ENCODE data around the gene PHACTR2. TPM values are rescaled to one million over a fixed set of nuclear protein-coding genes. Genes with fewer than 3 reads are reported as not detected.
"Not testable (repeated sequence)": the region's sequence is repeated elsewhere in the genome, so short reads cannot be mapped to it uniquely, and the experiment has no call there.

Gene PHACTR2
- total RNA-seq, 1 donor from 2014 or later, result 62.5 TPM

DNA sequence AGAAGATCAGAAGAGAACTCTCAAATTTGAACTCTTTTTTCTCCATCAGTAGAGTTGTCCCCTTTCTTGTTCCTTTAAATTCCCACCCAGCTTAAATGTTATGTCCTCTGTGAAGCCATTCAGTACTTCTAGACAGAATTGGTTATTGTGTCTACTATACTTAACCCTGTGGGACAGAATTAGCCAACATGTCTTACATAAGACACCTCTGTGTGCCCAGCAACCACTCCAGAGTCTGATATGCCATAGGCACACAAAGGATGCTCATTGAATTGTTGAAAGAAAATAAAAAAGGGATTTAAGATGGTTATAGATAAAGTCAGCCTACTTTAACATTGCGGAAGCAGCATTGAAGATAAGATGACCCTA lies 88.4 kb downstream of the PHACTR2 start:
- DNase-seq, result no peak

DNA sequence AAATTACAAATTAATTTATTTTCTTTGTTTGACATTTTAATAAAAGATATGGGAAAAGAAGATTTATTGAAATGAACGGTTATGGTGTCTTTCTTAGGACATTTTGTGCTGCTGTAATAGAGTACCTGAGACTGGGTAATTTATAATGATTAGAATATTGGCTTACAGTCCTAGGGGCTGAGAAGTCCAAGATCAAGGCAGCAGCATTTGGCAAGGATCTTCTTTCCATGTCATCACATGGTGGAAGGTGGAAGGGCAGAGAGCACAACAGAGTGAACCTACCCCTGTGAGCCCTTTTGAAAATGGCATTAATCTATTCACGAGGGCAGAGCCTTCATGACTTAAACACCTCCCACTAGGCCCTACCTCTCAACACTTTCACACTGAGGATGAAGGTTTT lies 89.7 kb downstream of the PHACTR2 start:
- no peak for DNase-seq

DNA sequence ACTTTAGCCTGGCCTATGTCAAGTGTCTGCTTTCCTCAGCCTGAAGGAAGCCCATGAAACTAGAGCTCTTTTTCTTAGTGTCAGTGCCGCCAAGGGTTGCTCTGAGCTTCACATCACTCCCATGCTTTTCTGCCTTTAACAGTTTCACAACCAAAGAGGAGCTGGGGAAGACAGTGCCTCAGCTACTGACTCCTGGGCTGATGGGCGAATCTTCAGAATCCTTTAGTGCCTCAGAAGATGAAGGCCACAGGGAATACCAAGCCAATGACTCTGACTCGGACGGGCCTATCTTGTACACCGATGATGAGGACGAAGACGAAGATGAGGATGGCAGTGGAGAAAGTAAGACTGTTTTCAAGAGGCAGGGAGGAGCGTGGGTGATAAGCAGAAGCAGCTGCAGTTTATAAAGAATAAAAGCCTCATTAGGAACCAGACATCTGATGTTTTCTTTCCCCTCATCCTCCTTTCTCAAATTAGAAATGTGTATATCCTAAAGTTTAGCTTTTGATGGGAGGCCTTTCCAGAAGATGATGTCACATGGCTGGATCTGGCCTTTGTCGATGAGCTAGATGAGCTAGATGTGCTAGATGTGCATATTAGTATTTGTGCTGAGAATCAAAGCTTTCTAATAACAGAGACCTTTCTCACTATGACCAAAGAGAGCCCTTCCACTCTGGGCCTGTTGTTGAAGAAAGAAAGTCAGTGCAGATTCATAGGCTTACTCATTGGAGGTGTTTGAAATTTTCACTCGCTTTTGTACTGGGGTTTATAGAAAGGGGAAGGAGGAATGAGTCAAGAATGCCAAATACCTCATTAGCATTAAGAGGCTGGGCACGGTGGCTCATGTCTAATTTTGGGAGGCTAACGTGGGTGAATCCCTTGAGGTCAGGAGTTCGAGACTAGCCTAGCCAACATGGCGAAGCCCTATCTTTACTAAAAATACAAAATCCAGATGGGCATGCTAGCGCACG lies 94.6 kb downstream of the PHACTR2 start:
- peak; percentile 17 for DNase-seq

DNA sequence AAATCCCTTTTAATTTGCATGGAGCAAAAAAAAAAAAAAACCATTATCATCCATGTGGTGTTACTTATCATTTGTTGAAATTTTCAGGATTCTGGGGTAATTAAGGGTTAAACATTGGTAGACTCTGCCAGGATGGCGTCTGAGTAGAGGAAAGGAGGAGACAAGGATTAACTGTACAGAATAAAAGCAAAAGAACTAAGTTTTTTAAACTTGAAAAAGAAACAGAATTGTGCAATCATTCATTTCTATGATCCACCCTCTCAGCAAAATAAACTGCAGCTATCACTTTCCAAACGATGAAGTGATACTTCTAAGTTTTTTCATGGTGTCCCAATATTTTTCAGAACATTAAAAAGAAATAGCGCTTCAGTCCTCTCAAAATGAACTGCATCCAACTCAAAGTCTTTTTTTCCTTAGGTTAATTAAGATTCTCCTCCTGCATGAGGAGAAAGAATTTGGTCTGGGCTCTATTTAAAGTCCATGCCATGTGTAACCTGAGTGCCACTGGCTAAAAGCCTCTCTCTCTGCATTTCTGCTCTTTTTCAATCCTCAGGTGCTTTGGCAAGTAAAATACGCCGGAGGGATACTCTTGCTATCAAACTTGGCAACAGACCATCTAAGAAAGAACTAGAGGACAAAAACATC lies 95.9 kb downstream of the PHACTR2 start:
- peak; percentile 42 for DNase-seq

DNA sequence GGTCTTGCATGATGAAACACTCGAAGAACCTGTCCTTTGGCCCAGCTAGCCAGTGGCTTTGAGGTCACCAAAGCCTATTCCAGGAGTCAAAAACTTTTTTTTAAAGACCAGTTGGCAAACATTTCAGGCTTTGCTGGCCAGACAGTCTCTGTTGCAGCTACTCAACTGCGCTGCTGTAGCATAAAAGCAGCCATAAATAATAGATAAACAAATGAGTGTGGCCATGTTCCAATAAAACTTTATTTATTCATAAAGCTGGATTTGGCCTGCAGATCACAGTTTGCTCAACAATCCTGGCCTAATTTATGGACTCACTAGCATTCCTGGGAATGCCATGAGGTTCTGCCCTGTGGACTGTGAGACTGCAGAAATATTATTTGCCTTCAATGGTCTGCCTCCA lies 96.6 kb downstream of the PHACTR2 start:
- DNase-seq, result no peak

DNA sequence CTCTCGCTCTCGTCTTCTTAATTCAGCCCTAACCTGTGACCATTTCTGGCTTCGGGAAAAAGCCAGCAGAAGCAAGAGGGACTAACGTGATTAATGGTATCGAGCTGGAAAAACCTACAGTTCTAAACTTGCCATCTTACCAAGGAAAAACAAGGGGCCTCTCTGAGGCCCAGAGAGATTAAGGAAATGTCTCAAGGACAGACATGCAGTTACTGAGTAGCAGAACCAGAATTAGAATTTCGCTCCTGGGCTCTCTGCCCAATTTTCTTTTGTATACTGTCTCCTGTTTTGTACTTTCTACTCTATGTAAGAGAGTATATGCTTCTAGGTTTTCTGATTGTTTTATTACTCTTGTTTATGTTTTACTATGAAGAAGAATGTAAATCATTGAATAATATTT lies 97.6 kb downstream of the PHACTR2 start:
- no peak for DNase-seq

DNA sequence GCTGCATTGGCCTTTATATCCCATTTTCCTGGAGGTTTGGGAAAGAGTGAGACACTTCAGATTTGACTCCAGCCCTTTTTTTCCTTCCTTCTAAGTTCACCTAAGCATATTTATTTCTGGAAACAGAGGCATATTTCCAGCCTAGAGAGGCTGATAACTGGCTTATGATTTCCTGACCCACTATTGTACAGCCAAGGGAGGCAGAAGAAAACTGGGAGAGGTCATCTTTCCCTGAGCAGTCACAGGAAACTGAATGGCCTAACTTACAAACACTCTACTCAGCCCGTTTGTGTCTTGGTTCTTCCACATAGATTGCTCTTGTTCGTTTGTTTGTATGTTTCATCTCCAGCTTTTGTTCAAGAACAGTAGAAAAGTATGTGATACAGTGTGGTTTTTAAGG lies 101.2 kb downstream of the PHACTR2 start:
- no peak for DNase-seq

DNA sequence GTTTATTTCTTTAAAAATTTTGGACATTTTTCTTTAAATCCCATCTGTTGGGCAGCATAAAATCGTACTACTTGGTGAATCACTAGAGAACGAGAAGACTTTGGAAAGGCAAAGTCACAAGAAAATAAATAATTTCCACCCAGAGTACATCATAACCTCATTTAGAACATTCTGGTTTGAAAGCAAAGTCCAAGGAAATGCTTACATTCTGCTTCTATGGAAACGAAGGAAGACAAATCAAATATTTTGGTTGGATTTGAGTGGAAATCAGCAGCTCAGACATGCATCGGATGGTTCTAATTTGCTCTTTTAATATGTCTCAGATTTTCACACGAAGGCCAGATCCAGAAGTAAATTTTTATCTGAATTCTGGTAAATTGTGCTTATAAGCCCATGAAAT lies 104.7 kb downstream of the PHACTR2 start:
- peak; percentile 96 for DNase-seq

DNA sequence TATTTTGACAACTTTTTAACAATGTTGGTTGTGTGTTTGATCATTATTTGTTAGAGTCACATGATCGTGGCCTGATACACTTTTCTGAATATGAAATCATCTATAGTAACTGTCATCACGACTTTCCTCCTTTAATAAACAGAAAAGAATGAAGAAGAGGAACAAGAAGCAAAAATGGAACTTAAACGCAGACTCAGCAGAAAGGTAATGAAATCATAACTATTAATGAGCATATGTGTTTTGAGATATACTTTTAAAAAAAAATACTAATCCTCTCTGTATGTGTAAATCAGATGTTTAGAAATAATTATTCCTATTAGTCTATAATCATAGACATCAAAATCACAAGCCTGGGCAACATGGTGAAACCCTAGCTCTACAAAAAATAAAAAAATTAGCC lies 105.3 kb downstream of the PHACTR2 start:
- peak; percentile 42 for DNase-seq

DNA sequence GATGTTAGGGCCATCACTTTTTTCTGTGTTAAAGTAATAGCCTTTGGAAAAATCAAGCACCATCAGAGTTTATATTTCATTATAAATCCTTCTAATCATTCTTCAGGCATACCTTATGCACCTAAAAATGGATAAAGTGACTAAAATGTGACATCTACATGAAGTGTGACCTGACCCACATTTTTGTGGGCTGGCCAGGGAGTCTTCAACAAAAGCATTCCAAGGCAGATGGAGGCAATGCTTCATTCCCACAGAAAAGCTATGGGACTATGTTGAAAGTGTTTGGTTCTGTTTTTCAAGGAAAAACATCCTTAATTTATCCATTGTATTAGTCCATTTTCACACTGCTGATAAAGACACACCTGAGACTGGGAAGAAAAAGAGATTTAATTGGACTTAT lies 106.6 kb downstream of the PHACTR2 start:
- no peak for DNase-seq

DNA sequence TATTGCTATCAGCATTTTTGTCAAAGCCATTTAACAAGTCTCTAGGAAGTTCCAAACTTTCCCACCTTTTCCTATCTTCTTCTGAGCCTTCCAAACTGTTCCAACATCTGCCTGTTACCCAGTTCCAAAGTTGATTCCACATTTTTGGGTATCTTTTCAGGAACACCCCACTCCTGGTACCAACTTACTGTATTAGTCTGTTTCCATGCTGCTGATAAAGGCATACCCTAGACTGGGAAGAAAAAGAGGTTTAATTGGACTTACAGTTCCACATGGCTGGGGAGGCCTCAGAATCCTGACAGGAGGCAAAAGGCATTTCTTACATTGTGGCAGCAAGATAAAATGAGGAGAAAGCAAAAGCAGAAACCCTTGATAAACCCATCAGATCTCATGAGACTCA lies 108.6 kb downstream of the PHACTR2 start:
- DNase-seq, result not testable (repeated sequence)

DNA sequence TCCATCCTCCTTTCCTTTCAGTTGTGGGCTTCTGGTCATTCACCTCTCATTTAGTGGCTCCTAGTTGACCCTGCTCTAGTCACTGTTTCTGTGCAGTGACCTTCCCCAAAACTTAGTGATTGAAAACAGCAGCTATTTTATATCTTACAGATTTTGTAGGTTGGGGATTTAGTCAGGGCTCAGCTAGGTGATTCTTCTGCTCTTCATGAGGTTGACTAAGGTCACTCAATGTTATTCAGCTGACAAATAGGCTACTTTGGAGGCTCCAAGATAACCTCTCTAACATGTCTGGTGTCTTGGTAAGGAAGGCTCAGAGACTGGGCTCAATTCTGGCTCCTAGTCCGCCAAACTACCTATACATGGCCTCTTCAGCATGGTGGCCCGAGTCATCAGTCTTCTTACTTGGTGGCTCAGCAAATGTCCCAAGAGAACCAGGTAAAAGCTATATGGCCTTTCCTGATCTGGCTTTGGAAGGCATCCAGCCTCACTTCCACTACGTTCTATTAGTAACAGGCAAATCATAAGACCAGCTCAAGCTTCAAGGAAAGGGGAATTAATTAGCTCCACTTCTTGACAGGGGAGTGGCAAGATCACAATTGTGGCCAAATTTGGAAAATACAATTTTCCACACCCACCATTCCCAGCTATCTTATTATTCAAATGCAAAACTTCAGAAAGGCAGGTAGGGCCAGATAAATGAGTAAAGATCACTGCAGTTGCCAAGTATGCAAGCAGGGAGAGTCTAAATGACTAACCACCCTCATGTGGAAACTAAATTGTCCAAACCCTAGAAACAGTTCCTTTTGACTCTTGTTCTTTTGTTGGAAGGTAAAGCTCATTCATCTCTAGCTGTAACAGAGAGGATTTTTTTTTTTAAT lies 114.9 kb downstream of the PHACTR2 start:
- DNase-seq, result no peak

DNA sequence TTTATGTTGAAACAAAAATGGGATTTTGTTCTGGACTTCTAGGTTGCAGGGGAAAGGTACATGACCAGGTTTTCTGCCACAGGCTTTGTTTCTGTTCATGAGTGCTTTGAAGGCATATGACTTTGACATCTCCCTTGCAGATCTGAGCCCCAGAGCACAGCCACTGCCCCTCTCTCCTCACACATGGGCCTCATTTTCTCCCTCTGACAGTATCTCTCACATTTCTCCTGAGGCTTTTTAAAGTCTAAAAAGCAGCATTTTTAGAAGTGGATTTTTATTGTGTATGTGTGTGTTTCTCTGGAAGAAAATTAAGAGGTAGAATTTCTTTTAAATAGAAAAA lies 115.5 kb downstream of the PHACTR2 start:
- no peak for DNase-seq

DNA sequence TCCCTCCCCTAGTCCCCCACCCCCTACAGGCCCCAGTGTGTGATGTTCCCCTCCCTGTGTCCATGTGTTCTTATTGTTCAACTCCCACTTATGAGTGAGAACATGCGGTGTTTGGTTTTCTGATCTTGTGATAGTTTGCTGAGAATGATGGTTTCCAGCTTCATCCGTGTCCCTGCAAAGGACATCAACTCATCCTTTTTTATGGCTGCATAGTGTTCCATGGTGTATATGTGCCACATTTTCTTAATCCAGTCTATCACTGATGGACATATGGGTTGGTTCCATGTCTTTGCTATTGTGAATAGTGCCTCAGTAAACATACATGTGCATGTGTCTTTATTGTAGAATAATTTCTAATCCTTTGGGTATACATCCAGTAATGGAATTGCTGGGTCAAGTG lies 118.8 kb downstream of the PHACTR2 start:
- DNase-seq, result not testable (repeated sequence)

DNA sequence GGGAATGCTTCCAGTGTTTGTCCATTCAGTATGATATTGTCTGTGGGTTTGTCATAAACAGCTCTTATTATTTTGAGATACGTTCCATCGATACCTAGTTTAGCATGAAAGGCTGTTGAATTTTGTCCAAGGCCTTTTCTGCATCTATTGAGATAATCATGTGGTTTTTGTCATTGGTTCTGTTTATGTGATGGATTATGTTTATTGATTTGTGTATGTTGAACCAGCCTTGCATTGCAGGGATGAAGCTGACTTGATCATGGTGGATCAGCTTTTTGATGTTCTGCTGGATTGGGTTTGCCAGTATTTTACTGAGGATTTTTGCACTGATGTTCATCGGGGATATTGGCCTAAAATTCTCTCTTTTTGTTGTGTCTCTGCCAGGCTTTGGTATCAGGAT lies 120.7 kb downstream of the PHACTR2 start:
- not testable (repeated sequence) for DNase-seq

DNA sequence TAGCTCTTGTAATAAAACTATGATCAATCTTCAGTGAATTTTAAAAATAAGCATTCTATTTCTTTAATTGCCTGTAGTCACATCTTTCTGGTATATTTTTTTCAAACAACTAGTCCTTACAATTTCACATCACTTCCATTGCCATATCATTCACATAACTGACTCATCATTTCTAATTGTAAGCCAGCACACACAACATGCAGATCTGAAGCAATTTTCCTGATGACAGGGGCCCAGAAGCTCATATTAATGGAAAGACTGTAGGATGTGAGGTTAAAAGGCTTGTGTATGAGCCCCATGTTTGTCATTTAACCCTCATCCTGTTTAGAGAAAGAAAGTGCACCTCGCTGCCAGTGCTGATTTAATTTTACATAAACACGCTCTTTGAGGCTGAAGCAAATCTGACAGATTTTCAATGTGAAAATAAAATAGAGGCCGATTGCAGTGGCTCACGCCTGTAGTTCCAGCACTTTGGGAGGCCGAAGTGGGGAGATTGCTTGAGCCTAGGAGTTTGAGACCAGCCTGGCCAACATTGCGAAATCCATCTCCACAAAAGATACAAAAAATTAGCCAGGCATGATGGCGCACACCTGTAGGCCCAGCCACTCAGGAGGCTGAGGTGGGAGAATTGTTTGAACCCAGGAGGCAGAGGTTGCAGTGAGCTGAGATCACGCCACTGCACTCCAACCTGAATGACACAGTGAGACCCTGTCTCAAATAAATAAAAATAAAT lies 125.2 kb downstream of the PHACTR2 start:
- no peak for DNase-seq

DNA sequence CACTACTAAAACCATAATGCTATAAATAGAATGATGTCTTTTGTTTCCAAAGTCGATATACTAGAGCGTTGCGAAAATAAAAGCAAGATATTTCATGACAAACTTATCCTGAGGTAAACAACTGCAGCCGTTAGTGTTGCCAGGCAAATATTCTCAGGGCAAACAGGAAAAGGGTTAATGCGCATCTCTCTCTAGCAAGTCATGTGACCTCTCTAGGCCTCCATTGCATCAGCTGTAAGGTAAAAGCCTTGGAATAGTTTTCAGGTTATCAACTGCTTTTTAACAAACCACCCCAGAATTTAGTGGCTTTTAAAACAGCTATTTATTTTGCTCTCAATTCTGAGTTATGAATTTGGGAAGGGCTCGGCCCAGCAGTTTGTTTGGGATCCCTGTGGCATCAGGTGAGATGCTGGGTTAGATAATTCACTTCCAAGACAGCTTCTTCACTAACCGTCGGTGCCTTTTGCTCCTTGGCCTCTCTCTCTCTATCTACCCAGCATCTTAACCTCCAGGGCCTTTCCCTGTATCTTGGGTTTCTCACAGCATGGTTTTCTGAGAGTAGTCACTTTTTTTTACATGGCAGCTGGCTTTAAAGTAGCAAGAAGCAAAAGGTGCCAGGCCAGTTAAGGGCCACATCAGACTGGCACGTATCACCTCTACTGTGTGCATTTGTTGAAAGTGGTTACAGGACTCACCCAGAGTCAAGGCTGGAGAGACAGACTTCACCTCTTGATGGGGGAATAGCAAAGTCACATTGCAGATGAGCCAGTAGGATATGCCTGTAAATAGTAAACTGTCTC lies 126.2 kb downstream of the PHACTR2 start:
- no peak for DNase-seq

DNA sequence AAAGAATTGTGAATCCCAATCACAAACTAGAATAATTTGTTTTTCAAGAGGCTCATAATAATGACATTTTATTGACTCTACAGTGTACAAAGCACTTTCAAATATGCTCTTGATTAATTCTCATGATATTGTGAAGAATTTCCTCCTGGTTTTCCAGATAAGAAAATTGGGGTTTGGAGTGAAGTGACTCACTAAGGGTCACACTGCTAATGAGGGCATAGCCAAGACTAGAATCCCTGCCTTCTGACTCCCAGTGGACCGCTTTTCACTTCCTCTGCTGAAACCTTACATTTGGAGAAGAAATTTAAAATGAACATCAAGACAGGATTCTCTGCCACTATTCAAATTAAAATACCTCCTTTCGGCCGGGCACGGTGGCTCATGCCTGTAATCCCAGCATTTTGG lies 127.1 kb downstream of the PHACTR2 start:
- DNase-seq, result no peak

DNA sequence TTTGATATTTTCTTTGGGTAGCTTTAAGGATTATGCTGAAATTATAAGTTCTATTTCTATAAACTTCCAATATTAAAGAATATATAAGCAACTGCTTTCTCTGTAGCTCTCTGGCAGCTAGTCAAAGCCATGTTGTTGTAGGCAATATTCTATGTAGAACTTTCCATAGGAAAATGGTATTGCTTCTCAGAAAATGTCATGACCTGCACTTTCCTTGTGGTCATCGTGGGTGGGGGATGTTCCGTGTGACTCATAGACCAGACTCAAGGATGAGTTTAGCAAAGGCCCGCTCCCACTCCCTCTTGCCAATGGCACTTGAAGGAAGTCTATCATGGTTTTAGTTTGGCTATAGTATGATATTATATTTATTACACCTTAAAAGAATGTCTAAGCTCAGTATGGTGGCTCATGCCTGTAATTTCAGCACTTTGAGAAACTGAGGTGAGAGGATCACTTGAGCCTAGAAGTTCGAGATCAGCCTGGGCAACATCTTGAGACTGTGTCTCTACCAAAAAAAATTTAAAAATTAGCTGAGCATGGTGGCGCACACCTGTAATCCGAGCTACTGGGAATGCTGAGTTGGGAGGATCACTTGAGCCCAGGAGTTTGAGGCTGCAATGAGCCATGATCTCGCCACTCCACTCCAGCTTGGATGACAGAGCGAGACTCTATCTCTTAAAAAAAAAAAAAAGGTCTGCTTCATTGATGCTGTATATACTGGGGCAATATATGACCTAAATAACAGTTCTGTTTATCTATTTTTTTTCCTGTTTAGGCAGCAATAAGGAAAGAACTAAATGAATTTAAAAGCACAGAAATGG lies 128.7 kb downstream of the PHACTR2 start:
- DNase-seq, result no peak

DNA sequence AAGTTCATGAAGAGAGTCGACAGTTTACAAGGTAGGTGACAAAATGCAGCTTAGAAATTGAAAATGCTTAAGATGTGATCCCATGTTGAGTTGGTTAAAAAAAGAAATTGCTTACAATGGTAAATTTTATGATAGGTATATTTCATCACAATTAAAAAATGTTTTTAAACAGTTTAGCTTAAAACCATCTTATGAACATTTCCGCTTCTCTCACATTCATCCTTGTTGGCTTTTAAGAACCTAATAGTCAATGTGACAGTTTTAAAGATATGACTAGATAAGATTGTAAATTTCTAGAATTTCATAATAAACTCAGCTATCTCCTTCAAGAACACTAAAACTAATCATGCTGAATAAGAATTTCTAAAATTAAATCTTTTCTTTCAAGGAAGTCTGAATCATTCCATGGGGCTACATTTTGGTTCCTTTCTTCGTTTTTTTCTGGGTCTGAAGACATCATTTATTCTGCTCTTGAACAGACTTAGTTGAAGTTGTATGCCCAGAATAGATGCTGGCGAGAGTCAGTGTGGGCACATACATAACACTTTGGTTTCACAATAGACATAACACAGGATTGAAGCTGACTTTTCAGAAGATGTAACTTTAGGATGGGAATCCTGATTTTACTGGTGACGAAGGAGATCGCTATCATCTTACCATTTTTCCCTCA lies 129.5 kb downstream of the PHACTR2 start:
- DNase-seq, result no peak

Data from skin of body (tissue), 2 donors.